Measurements from ENCODE around the gene PCBP3. TPM values are rescaled to one million over a fixed set of nuclear protein-coding genes. Genes with fewer than 3 reads are reported as not detected.

PCBP3 gene
- total and polyA plus RNA-seq, 2 of the 13 experiments (the other 11 are each of a cell fraction or from before 2014, with no cell fraction given) = not detected

DNA sequence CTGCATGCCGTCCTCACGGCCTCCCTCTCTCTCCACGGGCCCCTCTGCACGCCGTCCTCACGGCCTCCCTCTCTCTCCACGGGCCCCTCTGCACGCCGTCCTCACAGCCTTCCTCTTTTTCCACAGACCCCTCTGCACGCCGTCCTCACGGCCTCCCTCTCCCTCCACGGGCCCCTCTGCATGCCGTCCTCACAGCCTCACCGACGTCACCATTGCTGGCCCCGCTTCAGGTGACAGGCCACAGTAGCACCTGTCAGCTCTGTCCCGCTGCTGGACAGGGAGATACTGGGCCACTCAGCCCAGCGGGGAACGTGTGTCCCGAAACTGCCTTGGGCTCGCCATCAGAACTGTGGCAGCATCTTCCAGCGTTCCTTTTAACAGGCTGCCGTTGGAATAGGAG lies 255.3 kb downstream of the PCBP3 start (continued):
- TF ChIP-seq, protein P1, sequence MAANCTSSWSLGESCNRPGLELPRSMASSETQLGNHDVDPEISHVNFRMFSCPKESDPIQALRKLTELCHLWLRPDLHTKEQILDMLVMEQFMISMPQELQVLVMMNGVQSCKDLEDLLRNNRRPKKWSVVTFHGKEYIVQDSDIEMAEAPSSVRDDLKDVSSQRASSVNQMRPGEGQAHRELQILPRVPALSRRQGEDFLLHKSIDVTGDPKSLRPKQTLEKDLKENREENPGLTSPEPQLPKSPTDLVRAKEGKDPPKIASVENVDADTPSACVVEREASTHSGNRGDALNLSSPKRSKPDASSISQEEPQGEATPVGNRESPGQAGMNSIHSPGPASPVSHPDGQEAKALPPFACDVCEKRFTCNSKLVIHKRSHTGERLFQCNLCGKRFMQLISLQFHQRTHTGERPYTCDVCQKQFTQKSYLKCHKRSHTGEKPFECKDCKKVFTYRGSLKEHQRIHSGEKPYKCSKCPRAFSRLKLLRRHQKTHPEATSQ (CRISPR knock-in tag; IDR thresholded peaks at IDR 0.05; ENCODE audit: borderline replicate concordance) = no peak
- TF ChIP-seq TMF1 (CRISPR knock-in tag; IDR thresholded peaks at IDR 0.05; ENCODE audit: low read depth) = no peak

DNA sequence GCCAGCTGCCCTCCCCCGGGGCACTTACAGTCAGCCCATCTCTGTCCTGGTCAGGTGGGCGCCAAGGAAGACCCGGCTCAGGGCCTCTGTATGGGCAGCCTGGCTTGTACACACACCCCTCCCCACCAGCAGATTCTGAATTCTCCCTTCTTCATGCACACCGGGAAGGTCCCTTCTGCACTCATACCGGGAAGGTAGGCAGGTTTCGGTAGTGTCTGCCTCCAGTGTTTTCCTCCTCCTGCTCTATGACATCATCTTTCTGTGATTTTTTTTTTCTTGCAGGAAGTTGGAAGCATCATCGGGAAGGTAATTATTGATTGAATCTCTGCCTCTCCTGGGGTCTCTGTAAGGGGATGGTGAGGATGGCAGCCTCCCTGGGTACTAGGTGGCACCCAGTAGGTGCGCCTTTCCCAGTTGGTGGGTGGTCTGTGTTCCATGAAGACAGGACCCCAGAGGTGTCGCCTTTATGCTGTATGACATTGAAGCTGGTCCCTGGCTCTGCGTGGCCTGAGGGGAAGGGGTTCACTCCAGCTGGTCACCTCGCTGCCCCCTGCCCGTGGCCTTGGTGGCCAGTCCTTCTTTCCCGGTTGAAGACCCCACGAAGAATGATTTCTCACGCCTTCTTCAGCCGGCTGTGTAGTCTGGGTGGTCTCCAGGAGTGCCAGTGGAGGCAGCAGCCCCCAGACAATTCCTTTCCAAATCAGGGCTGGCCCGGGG lies 255.9 kb downstream of the PCBP3 start:
- TF ChIP-seq ATF7 (IDR thresholded peaks at IDR 0.05) = peak; percentile 81
- TF ChIP-seq ATF7 (CRISPR knock-in tag; IDR thresholded peaks at IDR 0.05) = no peak
- no peak for TF ChIP-seq PCBP2 (optimal IDR thresholded peaks at IDR 0.05; ENCODE audit: low read depth, low read length, poor library complexity, severe bottlenecking)
- no peaks in the 10 kb centered on the region for H3K4me1 ChIP-seq (ENCODE audit: insufficient read depth, low read length)
- H3K4me2 ChIP-seq (ENCODE audit: low read depth, low read length) = no peak overlapping the region
- CTCF ChIA-PET (ENCODE audit: low intra/inter-chr PET ratio, low total read pairs) = no interaction called here
- intact Hi-C loops (cut with micrococcal nuclease; ENCODE audit: unreplicated experiment) = no loop called here
- POLR2A ChIA-PET = no interaction called here
- no peaks in the 10 kb centered on the region for H4K20me1 ChIP-seq (ENCODE audit: insufficient read depth, low read length)
- H3K27ac ChIP-seq (ENCODE audit: extremely low read length, insufficient read depth, low read length) = no peak overlapping the region
- no peaks in the 10 kb centered on the region for H3K79me2 ChIP-seq (ENCODE audit: insufficient read depth, low read length)
- ATAC-seq (no peak), DNase-seq (ENCODE audit: low spot score) (no peak), FAIRE-seq (no peak)
- no peaks in the 10 kb centered on the region for H3K36me3 ChIP-seq (replicated peaks in 1 of 2; ENCODE audit: control insufficient read depth in 1 of 2, insufficient read depth in 2 of 2, low read length in 2 of 2)
- in situ Hi-C loops (cut with HindIII; ENCODE audit: extremely low pct_ligation_motif_present, low pct_unique_long_range_greater_than_20kb) = no loop called here
- peaks cover 8 to 64% of the 10 kb centered on the region in 2 experiments for H3K27me3 ChIP-seq (ENCODE audit: control insufficient read depth in 1 of 2, insufficient read depth in 2 of 2, low read length in 2 of 2)
- BruUV-seq (replicated peaks) = no TSS peak
- H3K9ac ChIP-seq (ENCODE audit: insufficient read depth, low read depth, low read length) = no peak overlapping the region
- no peak overlapping the region for H3K4me3 ChIP-seq (replicated peaks in 1 of 3; ENCODE audit: insufficient read depth in 1 of 3, low read depth in 2 of 3, low read length in 3 of 3)
- no peak overlapping the region for H2AFZ ChIP-seq (ENCODE audit: low read length)
- no peaks in the 10 kb centered on the region for H3K9me3 ChIP-seq (ENCODE audit: low read length)
- WGBS (ENCODE audit: low lambda C conversion rate) = 14% methylated on average over 8 of the region's 17 CpGs

Data from HepG2 (cell line).